Mucosa of rectum (tissue), 2 donors: ENCODE measurements around the gene ZNF273.
"Not testable (repeated sequence)": the region's sequence is repeated elsewhere in the genome, so short reads cannot be mapped to it uniquely, and the experiment has no call there.

ENCODE experiments used
- H3K27ac ChIP-seq, 2 donors: one replicate each; pipeline ENCODE4 v1.7.0; 2013; ENCODE audit warnings: inconsistent platforms in 2 of 2, low read depth in 2 of 2, low read length in 2 of 2
- H3K27me3 ChIP-seq, 2 donors: one replicate each; pipeline ENCODE4 v1.7.0; 2013; ENCODE audit warnings: low read length in 2 of 2; ENCODE audit not compliant: control insufficient read depth in 2 of 2, insufficient read depth in 2 of 2
- H3K36me3 ChIP-seq, 2 donors: one replicate each; pipeline ENCODE4 v1.7.0; 2013; ENCODE audit warnings: low read length in 2 of 2; ENCODE audit not compliant: control insufficient read depth in 2 of 2, insufficient read depth in 2 of 2
- H3K4me1 ChIP-seq, 2 donors: one replicate each; pipeline ENCODE4 v1.7.0; 2013; ENCODE audit warnings: low read length in 2 of 2, mild to moderate bottlenecking in 1 of 2; ENCODE audit not compliant: control insufficient read depth in 2 of 2, insufficient read depth in 2 of 2
- H3K4me3 ChIP-seq, 2 donors: one replicate each; pipeline ENCODE4 v1.7.0; 2013; ENCODE audit warnings: low read length in 2 of 2
- H3K9ac ChIP-seq, 2 donors: one replicate each; pipeline ENCODE4 v1.7.0; 2013; ENCODE audit warnings: low read length in 2 of 2, low read depth in 1 of 2, mild to moderate bottlenecking in 1 of 2
- H3K9me3 ChIP-seq, 2 donors: one replicate each; pipeline ENCODE4 v1.7.0; 2013; ENCODE audit warnings: low read length in 2 of 2; ENCODE audit not compliant: control insufficient read depth in 2 of 2
- donor health status: healthy.
- donor health status: Normal muscosa, but diverticular disease.

The ZNF273 gene

DNA sequence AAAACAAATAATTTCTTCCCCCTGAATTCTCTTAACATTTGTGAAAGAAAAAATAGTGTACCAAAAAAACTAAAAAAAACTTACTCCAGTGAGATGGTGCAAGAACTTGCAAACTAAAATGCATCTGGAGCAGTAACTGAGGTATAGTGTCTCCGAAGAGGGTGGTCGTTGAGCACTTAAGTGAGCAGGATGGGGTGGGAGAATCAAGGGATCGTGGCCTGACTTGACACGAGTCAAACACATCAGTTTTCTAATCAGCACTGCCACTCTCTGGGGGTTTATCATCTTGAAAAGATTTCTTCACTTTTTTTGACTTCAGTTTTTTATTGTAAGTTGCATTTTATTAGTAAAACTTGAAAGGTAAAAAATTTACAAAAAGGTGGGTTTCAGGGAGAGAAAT is 2.5 kb downstream of the ZNF273 start:
- H3K27me3 ChIP-seq = no peaks in the 10 kb centered on the region
- H3K9ac ChIP-seq = no peak overlapping the region
- H3K9me3 ChIP-seq = no peaks in the 10 kb centered on the region
- H3K4me1 ChIP-seq = peaks cover 0 to 2% of the 10 kb centered on the region in 2 donors
- no peaks in the 10 kb centered on the region for H3K36me3 ChIP-seq
- no peak overlapping the region for H3K4me3 ChIP-seq
- H3K27ac ChIP-seq = no peak overlapping the region

DNA sequence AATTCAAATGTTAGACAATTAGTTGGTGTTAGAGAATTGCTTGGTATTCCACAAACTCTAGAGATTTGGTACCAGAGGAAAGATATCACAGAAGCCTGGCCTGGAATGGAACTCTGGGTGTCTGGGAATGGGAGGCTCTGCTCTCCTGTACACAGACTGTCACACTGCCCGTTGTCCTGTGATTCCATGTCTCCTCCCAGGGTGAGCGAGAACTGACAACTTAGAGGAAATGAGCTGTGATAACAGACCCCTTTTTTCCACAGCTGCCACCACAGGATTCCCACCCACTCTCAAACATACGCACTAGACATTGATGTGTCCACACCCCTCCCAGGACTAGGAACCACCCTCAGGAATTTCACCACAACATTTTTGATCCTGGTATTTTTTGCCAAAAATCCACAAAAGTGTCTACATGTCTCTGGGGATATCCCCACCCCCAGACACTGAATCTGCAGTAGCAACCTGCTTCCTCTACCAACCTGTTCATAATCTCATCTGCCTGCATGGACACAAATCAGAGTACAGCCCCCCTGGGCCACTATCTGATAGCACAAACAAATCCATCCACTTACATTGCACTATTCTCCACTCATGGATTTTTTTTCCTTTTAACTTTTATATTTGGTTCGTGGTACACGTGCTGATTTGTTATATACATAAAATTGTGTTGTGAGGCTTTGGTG is 4.7 kb downstream of the ZNF273 start:
- Histone ChIP-seq H3K36me3 (no peaks in the 10 kb centered on the region), H3K9ac (no peak overlapping the region), H3K27me3 (no peaks in the 10 kb centered on the region), H3K4me1 (no peaks in the 10 kb centered on the region), H3K9me3 (no peaks in the 10 kb centered on the region), H3K27ac (no peak overlapping the region), H3K4me3 (no peak overlapping the region)

DNA sequence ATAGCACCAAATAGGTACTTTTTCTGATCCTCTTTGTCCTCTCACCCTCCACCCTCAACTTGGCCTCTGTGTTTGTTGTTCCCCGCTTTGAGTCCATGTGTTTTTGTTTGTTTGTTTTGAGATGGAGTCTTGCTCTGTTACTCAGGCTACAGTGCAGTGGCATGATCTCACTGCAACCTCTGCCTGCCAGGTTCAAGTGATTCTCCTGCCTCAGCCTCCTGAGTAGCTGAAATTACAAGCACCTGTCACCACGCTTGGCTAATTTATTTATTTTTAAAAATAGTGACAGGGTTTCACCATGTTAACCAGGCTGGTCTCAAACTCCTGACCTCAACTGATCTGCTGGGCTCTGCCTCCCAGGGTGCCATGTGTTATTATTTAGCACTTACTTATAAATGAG is 5.3 kb downstream of the ZNF273 start:
- Histone ChIP-seq H3K9me3 (no peaks in the 10 kb centered on the region), H3K27me3 (no peaks in the 10 kb centered on the region), H3K27ac (no peak overlapping the region), H3K4me1 (no peaks in the 10 kb centered on the region), H3K4me3 (no peak overlapping the region), H3K9ac (no peak overlapping the region), H3K36me3 (no peaks in the 10 kb centered on the region)

DNA sequence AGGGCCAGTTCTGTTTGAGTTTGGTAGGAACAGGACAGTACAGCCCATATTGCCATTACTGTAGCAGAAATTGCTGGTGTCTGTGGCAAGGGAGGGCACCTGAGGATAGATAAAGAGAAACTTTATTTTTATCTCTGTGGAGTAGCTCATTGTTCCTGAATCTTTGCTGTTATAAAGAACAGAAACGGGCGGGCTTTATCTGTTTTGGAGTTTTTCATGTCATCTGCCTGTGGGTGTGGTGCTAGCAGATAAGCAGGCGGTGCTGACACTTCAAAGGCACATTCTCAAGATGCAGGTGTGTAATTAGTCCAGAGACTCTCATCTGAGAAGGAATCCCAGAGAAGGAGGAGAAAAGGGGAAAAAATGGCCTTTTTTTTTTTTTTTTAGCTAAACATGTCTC is 11.5 kb downstream of the ZNF273 start:
- Histone ChIP-seq H3K9ac (no peak overlapping the region), H3K4me3 (no peak overlapping the region), H3K36me3 (peaks cover 2 to 7% of the 10 kb centered on the region in 2 donors), H3K27ac (no peak overlapping the region), H3K27me3 (no peaks in the 10 kb centered on the region), H3K9me3 (no peaks in the 10 kb centered on the region), H3K4me1 (no peaks in the 10 kb centered on the region)

DNA sequence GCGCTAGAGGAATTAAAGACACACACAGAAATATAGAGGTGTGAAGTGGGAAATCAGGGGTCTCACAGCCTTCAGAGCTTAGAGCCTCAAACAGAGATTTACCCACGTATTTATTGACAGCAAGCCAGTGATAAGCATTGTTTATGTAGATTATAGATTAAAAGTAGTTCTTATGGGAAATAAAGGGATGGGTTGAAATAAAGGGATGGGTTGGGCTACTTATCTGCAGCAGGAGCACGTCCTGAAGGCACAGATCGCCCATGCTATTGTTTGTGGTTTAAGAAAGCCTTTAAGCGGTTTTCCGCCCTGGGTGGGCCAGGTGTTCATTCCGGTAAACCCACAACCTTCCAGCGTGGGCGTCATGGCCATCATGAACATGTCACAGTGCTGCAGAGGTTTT is 12.2 kb downstream of the ZNF273 start:
- not testable (repeated sequence) for H3K4me3 ChIP-seq, H3K4me1 ChIP-seq, H3K27me3 ChIP-seq, H3K9me3 ChIP-seq, H3K36me3 ChIP-seq, H3K9ac ChIP-seq, H3K27ac ChIP-seq

DNA sequence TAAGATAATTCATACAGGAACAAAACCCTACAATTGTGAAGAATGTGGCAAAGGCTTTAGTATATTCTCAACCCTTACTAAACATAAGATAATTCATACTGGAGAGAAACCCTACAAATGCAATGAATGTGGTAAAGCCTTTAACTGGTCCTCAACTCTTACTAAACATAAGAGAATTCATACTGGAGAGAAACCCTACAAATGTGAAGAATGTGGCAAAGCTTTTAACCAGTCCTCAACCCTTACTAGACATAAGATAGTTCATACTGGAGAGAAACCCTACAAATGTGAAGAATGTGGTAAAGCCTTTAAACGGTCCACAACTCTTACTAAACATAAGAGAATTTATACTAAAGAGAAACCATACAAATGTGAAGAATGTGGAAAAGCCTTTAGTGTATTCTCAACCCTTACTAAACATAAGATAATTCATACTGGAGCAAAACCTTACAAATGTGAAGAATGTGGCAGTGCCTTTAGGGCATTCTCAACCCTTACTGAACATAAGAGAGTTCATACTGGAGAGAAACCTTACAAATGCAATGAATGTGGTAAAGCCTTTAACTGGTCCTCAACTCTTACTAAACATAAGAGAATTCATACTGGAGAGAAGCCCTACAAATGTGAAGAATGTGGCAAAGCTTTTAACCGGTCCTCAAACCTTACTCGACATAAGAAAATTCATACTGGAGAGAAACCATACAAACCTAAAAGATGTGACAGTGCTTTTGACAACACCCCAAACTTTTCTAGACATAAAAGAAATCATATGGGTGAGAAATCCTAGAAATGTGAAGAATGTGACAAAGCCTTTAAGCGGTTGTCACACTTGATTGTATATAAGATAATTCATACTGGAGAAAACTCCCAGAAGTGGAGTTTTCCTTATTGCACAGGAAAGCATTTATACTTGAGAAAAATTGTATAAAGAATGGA is 25.4 kb downstream of the ZNF273 start:
- peaks cover 4 to 15% of the 10 kb centered on the region in 2 donors for H3K36me3 ChIP-seq
- H3K4me1 ChIP-seq, H3K27ac ChIP-seq, H3K9ac ChIP-seq, H3K27me3 ChIP-seq, H3K4me3 ChIP-seq: not testable (repeated sequence)
- peaks cover 8 to 13% of the 10 kb centered on the region in 2 donors for H3K9me3 ChIP-seq

DNA sequence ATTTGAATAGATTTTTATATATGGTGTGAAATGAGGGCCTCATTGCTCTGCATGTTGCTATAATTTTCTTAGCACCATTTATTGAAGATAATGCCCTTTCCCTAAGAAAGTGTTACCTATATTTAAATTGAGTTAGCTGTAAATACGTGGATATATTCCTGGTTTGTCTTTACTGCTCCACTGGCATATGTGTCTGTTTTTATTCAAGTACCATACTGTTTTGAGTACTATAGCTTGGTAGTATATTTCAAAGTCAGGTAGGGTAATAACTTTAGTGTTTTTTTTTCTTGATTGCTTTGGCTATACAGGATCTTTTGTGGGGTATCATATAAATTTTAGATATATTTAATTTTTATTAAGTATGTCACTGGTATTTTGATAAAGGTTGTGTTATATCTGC is 31.4 kb downstream of the ZNF273 start:
- Histone ChIP-seq H3K9me3 (no peaks in the 10 kb centered on the region), H3K4me3 (no peak overlapping the region), H3K27me3 (no peaks in the 10 kb centered on the region)

DNA sequence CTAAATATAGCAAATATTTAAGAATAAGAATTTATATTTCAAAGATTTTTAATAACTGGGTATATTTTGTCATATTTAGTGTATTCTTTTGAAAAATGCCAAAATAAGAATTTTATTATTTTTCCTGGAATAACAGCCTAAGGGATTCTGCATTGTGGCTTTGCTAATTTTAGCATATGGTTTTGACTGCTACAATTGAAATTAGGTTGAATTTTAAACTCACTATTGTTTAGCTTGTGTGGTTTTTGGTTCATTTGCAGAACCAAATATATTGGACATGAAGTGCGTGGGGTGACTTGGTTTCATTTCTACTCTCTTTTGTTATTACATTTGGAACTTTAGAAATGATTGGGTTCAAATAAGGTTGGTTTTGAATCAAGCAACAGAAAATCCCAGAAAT is 35.5 kb downstream of the ZNF273 start:
- Histone ChIP-seq H3K9me3 (no peaks in the 10 kb centered on the region), H3K27me3 (no peaks in the 10 kb centered on the region), H3K4me1 (no peaks in the 10 kb centered on the region), H3K9ac (no peak overlapping the region), H3K36me3 (no peaks in the 10 kb centered on the region), H3K4me3 (no peak overlapping the region), H3K27ac (no peak overlapping the region)

More for the DNA sequence above, 31.4 kb downstream of the ZNF273 start:
- no peaks in the 10 kb centered on the region for H3K4me1 ChIP-seq
- H3K9ac ChIP-seq = no peak overlapping the region
- H3K36me3 ChIP-seq = no peaks in the 10 kb centered on the region
- no peak overlapping the region for H3K27ac ChIP-seq

DNA sequence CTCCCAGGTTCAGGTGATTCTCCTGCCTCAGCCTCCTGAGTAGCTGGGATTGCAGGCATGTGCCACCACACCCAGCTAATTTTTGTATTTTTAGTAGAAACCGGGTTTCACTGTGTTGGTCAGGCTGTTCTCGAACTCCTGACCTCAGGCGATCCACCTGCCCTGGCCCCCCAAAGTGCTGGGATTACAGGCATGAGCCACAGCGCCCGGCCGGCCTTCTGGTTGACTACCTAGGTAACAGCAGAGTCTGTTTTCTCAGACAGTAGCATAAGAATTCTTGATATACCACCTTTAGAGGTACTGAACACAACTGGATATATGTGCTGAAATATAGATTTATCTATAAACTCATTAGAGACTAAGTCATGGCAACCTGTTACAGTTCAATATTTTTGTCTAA is 36.9 kb downstream of the ZNF273 start:
- H3K4me1 ChIP-seq, H3K36me3 ChIP-seq: not testable (repeated sequence)

DNA sequence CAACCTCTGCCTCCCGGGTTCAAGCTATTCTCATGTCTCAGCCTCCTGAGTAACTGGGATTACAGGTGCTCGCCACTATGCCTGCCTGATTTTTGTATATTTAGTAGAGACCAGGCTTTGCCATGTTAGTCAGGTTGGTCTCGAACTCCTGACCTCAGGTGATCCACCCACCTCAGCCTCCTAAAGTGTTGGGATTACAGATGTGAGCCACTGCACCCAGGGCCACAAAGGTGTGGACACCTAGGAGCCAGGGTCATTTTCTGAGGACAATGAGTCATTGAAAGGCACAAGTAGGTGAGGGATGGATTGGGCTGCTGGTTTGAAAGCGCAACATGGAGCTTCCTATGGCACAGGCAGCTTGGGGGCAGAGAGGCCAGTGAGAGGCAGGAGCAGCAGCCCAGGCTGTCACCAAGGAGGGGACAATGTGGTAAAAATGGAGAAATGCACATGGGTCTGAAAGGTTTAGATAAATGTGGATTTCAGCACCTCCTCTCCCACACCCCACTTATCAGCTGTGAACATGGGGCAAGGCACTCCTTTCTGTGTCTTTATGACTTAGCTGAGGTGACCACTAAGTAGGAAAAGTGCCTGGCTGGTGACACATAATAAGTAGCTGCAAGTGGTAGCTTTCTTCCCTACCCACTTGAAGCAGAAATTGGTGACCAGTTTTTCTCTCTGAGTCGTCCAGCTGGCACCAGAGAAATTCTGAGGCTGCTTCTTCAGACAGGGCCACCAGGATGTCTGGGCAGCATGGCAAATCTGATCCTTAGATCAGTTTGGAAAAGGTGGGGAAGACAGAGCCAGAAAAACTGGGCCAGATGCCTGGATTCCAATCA is 41.8 kb downstream of the ZNF273 start:
- H3K4me3 ChIP-seq, H3K36me3 ChIP-seq, H3K9ac ChIP-seq, H3K27ac ChIP-seq, H3K9me3 ChIP-seq, H3K4me1 ChIP-seq: not testable (repeated sequence)
- peaks cover 12 to 14% of the 10 kb centered on the region in 2 donors for H3K27me3 ChIP-seq

More for the DNA sequence above, 36.9 kb downstream of the ZNF273 start:
- not testable (repeated sequence) for H3K9me3 ChIP-seq, H3K9ac ChIP-seq, H3K4me3 ChIP-seq, H3K27me3 ChIP-seq, H3K27ac ChIP-seq
